H1 (cell line): ENCODE results near the gene EXOSC10. TPM values are rescaled to one million over a fixed set of nuclear protein-coding genes. Genes with fewer than 3 reads are reported as not detected.

Experiments used
- CTCF ChIA-PET: fragments of 300-600 bp; sonication (Branson Sonifier 250); formaldehyde crosslinking; loops from one replicate; lab custom pipeline; 2021; ENCODE audit not compliant: partially characterized antibody; lab: Charles Lee
- POLR2A ChIA-PET: fragments of 300-600 bp; sonication (Branson Sonifier 250); formaldehyde crosslinking; loops from one replicate; lab custom pipeline; 2021; ENCODE audit warnings: inconsistent platforms; ENCODE audit not compliant: partially characterized antibody; lab: Charles Lee
- DNase-seq, 2 experiments: peaks; one replicate each; pipeline versions ENCODE4 v3.0.0 to v3.0.0-alpha.2; 2010 to 2022; ENCODE audit warnings: low spot score in 2 of 2, low read depth in 1 of 2, mixed read lengths in 1 of 2
- FAIRE-seq: peaks from 2 replicates; lab custom pipeline; 2011; peaks lifted over from hg19 to GRCh38; lab: Jason Lieb, UNC
- H2AFZ ChIP-seq: 2 replicates; pipeline ENCODE4 v1.8.1; 2012; ENCODE audit warnings: low read length, inconsistent platforms
- H2AK5ac ChIP-seq: 2 replicates; pipeline ENCODE4 v1.6.1; 2013; ENCODE audit warnings: low read depth, low read length
- H2BK120ac ChIP-seq: replicated peaks from 2 replicates; pipeline ENCODE3; 2013; ENCODE audit warnings: low read depth, low read length, inconsistent platforms
- H2BK12ac ChIP-seq: 2 replicates; pipeline ENCODE4 v1.6.1; 2013; ENCODE audit warnings: low read depth, low read length
- H2BK15ac ChIP-seq: 2 replicates; pipeline ENCODE4 v1.6.1; 2013; ENCODE audit warnings: low read length
- H2BK20ac ChIP-seq: 2 replicates; pipeline ENCODE4 v1.6.1; 2013; ENCODE audit warnings: low read length
- H2BK5ac ChIP-seq: 2 replicates; pipeline ENCODE4 v1.6.1; 2013; ENCODE audit warnings: low read depth, low read length
- H3K14ac ChIP-seq: 2 replicates; pipeline ENCODE4 v1.6.1; 2013; ENCODE audit warnings: inconsistent platforms; ENCODE audit not compliant: insufficient read length
- H3K18ac ChIP-seq: 2 replicates; pipeline ENCODE4 v1.6.1; 2013; ENCODE audit warnings: low read length; ENCODE audit errors: extremely low read depth
- H3K23ac ChIP-seq: 2 replicates; pipeline ENCODE4 v1.6.1; 2013; ENCODE audit warnings: inconsistent platforms; ENCODE audit not compliant: insufficient read length
- H3K23me2 ChIP-seq: 2 replicates; pipeline ENCODE4 v1.6.1; 2013; ENCODE audit warnings: low read depth, low read length
- H3K27ac ChIP-seq: 2 replicates; pipeline ENCODE4 v1.6.1; 2011; ENCODE audit warnings: low read depth, low read length, inconsistent platforms
- H3K27me3 ChIP-seq, 4 experiments: replicated peaks in 1 of 4; 1 replicate in 1 of 4; 2 replicates in 3 of 4; pipeline versions ENCODE4 v1.6.1 to v1.8.1; 2011 to 2013; ENCODE audit warnings: low read length in 3 of 4, mild to moderate bottlenecking in 3 of 4, inconsistent platforms in 2 of 4, mixed read lengths in 2 of 4, moderate library complexity in 1 of 4; ENCODE audit not compliant: control insufficient read depth in 3 of 4, insufficient read depth in 3 of 4; ENCODE audit errors: extremely low read depth in 1 of 4
- H3K36me3 ChIP-seq, 4 experiments: 2 replicates each; pipeline versions ENCODE4 v1.6.1 to v1.8.1; 2011 to 2013; ENCODE audit warnings: mild to moderate bottlenecking in 4 of 4, low read length in 3 of 4, moderate library complexity in 2 of 4, control low read depth in 1 of 4, inconsistent platforms in 1 of 4; ENCODE audit not compliant: insufficient read depth in 4 of 4, control insufficient read depth in 2 of 4
- H3K4ac ChIP-seq: replicated peaks from 2 replicates; pipeline ENCODE3; 2013; ENCODE audit warnings: low read length, low read depth, mixed read lengths, inconsistent platforms; ENCODE audit not compliant: insufficient read length
- H3K4me1 ChIP-seq, 4 experiments: replicated peaks in 1 of 4; 1 replicate in 1 of 4; 2 replicates in 3 of 4; pipeline versions ENCODE4 v1.6.1 to v1.8.1; 2011 to 2013; ENCODE audit warnings: low read length in 3 of 4, inconsistent platforms in 2 of 4, mixed read lengths in 1 of 4; ENCODE audit not compliant: insufficient read depth in 4 of 4, control insufficient read depth in 3 of 4
- H3K4me2 ChIP-seq, 2 experiments: 2 replicates each; pipeline versions ENCODE4 v1.6.1 to v1.8.1; 2011 to 2013; ENCODE audit warnings: low read depth in 2 of 2, low read length in 2 of 2, control low read depth in 1 of 2, inconsistent platforms in 1 of 2, mild to moderate bottlenecking in 1 of 2; ENCODE audit not compliant: insufficient read depth in 1 of 2
- H3K4me3 ChIP-seq, 4 experiments: fragments of 200-600, 300-600 bp in 1 of 4; sonication (generic), shearing (Covaris generic), sonication (Bioruptor Twin) in 1 of 4; 2 replicates each; pipeline versions ENCODE4 v1.5.1 to v1.8.1; 2011 to 2016; ENCODE audit warnings: low read length in 4 of 4, low read depth in 3 of 4, control low read depth in 2 of 4, inconsistent platforms in 2 of 4, mild to moderate bottlenecking in 2 of 4, mixed read lengths in 1 of 4, moderate library complexity in 1 of 4; ENCODE audit not compliant: insufficient read depth in 2 of 4; ENCODE audit errors: extremely low read depth in 1 of 4
- H3K56ac ChIP-seq: replicated peaks from 2 replicates; pipeline ENCODE3; 2013; ENCODE audit warnings: low read depth, mild to moderate bottlenecking, mixed read lengths, low read length, inconsistent platforms; ENCODE audit not compliant: insufficient read length
- H3K79me1 ChIP-seq: 2 replicates; pipeline ENCODE4 v1.6.1; 2013; ENCODE audit warnings: low read depth, low read length, control low read depth
- H3K79me2 ChIP-seq, 2 experiments: 2 replicates each; pipeline versions ENCODE4 v1.6.1 to v1.8.1; 2012 to 2013; ENCODE audit warnings: low read length in 2 of 2, mild to moderate bottlenecking in 2 of 2, inconsistent platforms in 1 of 2; ENCODE audit not compliant: insufficient read depth in 2 of 2, control insufficient read depth in 1 of 2
- H3K9ac ChIP-seq, 4 experiments: replicated peaks in 1 of 4; 1 replicate in 1 of 4; 2 replicates in 3 of 4; pipeline versions ENCODE4 v1.6.1 to v1.8.1; 2011 to 2013; ENCODE audit warnings: low read depth in 3 of 4, low read length in 3 of 4, control low read depth in 2 of 4, mild to moderate bottlenecking in 2 of 4, moderate library complexity in 2 of 4, inconsistent platforms in 1 of 4; ENCODE audit errors: extremely low read depth in 1 of 4
- H3K9me3 ChIP-seq, 2 experiments: 2 replicates each; pipeline versions ENCODE4 v1.6.1 to v1.8.1; 2012 to 2013; ENCODE audit warnings: mild to moderate bottlenecking in 2 of 2, moderate library complexity in 2 of 2, control low read depth in 1 of 2, inconsistent platforms in 1 of 2, low read depth in 1 of 2, low read length in 1 of 2, mixed read lengths in 1 of 2; ENCODE audit not compliant: insufficient read depth in 2 of 2
- H4K20me1 ChIP-seq, 2 experiments: replicated peaks in 1 of 2; 2 replicates each; pipeline versions ENCODE3 to v1.8.1; 2011 to 2013; ENCODE audit warnings: inconsistent platforms in 2 of 2, low read length in 2 of 2, mild to moderate bottlenecking in 1 of 2; ENCODE audit not compliant: insufficient read depth in 2 of 2, control insufficient read depth in 1 of 2
- H4K5ac ChIP-seq: 2 replicates; pipeline ENCODE4 v1.6.1; 2013; ENCODE audit warnings: low read length, low read depth, mixed read lengths, inconsistent platforms; ENCODE audit not compliant: insufficient read length
- H4K8ac ChIP-seq: 2 replicates; pipeline ENCODE4 v1.8.0; 2013; ENCODE audit warnings: mild to moderate bottlenecking, moderate library complexity, low read length, inconsistent platforms; ENCODE audit not compliant: insufficient read depth; ENCODE audit errors: extremely low read depth
- H4K91ac ChIP-seq: replicated peaks from 2 replicates; pipeline ENCODE3; 2013; ENCODE audit warnings: low read length, mixed read lengths, inconsistent platforms; ENCODE audit not compliant: insufficient read length
- BACH1 ChIP-seq: IDR thresholded peaks from 2 replicates; pipeline ENCODE4 v1.6.1; 2012; ENCODE audit warnings: low read length, improper control_type of control experiment
- WGBS, 2 experiments: shearing (Covaris generic) in 1 of 2; methylation state at CpG; one replicate each; pipeline versions ENCODE4 v1.1.6 to v1.1.7; 2013 to 2015; ENCODE audit warnings: low lambda C conversion rate in 2 of 2, mixed read lengths in 2 of 2, inconsistent platforms in 1 of 2, low coverage in 1 of 2, missing lambda C conversion rate in 1 of 2; ENCODE audit not compliant: insufficient replicate concordance in 2 of 2, insufficient coverage in 1 of 2, insufficient read length in 1 of 2; ENCODE audit errors: extremely low coverage in 1 of 2, missing lambda C conversion rate in 1 of 2; 5-methylcytosine and 5-hydroxymethylcytosine counted together
- polyA plus RNA-seq, 7 experiments: library from polyadenylated mRNA; depleted of rRNA in 3 of 7; stranded (reverse) in 5 of 7; unstranded in 2 of 7; fragments of >200 nt in 5 of 7; fragments of 200-250 nt in 2 of 7; gene quantifications; 1 replicate in 5 of 7; 2 replicates in 1 of 7; 4 replicates in 1 of 7; pipeline versions ENCODE4 v1.2.1 to v1.2.3, GENCODE V29; 2011 to 2013; ENCODE audit warnings: missing spikeins in 2 of 7, mixed read lengths in 2 of 7
- total RNA-seq: library from RNA; stranded (reverse); fragmentation: NEBNext Ultra II Directional; extraction: Animal tissue kit (Norgen Biotek cat#: 25700); gene quantifications from 2 replicates; pipeline ENCODE4 v1.2.1, GENCODE V29; 2021
- TF ChIP-seq, protein P1 (sequence below): IDR thresholded peaks from 2 replicates; pipeline ENCODE4 v1.6.1; 2012; ENCODE audit warnings: inconsistent platforms

The EXOSC10 gene
- total and polyA plus RNA-seq, 2 of the 8 experiments (the other 6 are each of a cell fraction or from before 2014, with no cell fraction given), result 57.9 to 86.1 TPM

DNA sequence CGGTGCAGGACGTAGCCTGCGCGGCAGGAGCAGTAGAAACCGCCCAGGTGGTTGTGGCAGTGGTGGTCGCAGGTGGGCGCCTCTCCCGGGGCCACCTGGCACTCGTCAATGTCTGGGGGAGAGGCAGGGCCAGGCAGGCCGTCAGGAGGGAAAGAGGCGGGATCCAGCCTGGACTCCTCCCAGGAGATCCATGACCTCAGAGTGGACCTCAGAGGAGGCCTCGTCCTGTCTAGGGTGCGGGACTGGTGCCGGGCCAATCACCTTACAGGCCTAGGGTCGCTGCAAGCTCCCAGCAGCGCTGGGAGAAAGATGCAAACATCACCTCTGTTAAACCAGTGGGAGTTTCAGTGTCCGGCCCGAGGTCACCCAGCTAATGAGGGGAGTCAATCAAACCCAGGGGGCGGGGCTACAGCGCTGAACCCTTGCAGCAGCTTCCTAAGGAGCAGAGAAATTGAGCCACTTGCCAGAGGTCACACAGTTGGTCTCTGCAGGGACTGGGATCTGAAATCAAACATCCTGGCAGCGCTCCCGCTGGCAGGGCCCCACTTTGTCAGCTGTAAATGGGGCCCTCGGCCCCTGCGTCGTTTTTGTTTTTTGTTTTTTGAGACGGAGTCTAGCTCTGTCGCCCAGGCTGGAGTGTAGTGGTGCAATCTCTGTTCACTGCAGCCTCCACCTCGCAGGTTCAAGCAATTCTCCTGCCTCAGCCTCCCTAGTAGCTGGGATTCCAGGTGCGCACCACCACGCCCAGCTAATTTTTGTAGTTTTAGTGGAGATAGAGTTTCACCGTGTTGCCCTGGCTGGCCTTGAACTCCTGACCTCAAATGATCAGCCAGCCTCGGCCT is 54.0 kb downstream of the EXOSC10 start:
- Histone ChIP-seq H3K27me3 (no peaks in the 10 kb centered on the region), H3K23ac (no peak overlapping the region), H3K4me2 (peak overlapping the region; percentile 42 to 50; a peak in 3 of 4 replicates), H3K56ac (no peak overlapping the region), H3K4me1 (peaks cover 0 to 10% (median 1%) of the 10 kb centered on the region in 4 experiments; a peak in 4 of 7 replicates), H4K8ac (0 out of 2 replicates have a peak overlapping the region, but pooled peaks have one; percentile 52), H3K23me2 (peaks cover 19% of the 10 kb centered on the region; the same call in 1 of the 2 replicates), H2BK120ac (no peak overlapping the region), H4K5ac (no peak overlapping the region), H3K27ac (no peak overlapping the region), H3K18ac (no peak overlapping the region; the same call in 1 of the 2 replicates), H3K4ac (no peak overlapping the region), H2BK5ac (0 out of 2 replicates have a peak overlapping the region, but pooled peaks have one; percentile 16), H3K36me3 (no peaks in the 10 kb centered on the region), H3K4me3 (peak overlapping the region in 1 of 4 experiments; percentile 40; a peak in 2 of 8 replicates), H2AK5ac (no peak overlapping the region), H3K79me1 (no peaks in the 10 kb centered on the region), H2AFZ (peak overlapping the region; percentile 71; the same call in 1 of the 2 replicates), H2BK15ac (no peak overlapping the region), H2BK20ac (no peak overlapping the region), H3K9me3 (no peaks in the 10 kb centered on the region), H3K79me2 (no peaks in the 10 kb centered on the region), H2BK12ac (no peak overlapping the region), H3K9ac (no peak overlapping the region), H3K14ac (no peak overlapping the region)
- FAIRE-seq (no peak), DNase-seq (peak in 1 of 2 experiments; percentile 88)
- 65% methylated on average over 32 of the region's 32 CpGs; no CpG with 5 or more reads in 1 of the 2 experiments for WGBS, 2 experiments
- POLR2A ChIA-PET, result interaction anchor here (0.8 to 2.6 kb wide), 7 partner anchors 9 to 172 kb away, joined by 3 to 9 read pairs (median 3); partner anchors contain the start of gene TARDBP
- TF ChIP-seq BACH1, result no peak
- TF ChIP-seq, protein P1, sequence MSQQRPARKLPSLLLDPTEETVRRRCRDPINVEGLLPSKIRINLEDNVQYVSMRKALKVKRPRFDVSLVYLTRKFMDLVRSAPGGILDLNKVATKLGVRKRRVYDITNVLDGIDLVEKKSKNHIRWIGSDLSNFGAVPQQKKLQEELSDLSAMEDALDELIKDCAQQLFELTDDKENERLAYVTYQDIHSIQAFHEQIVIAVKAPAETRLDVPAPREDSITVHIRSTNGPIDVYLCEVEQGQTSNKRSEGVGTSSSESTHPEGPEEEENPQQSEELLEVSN, result peak; percentile 41; the same call in 1 of the 2 replicates
- TF ChIP-seq, all 59 proteins: peak for 1
- H4K20me1 ChIP-seq, result peaks cover 0 to 8% of the 10 kb centered on the region in 2 experiments
- CTCF ChIA-PET, result interaction anchor here (0.7 to 14.5 kb wide), 3 partner anchors 8 to 70 kb away, joined by 3 to 168 read pairs (median 7); no protein-coding TSS in a partner anchor
- no peak overlapping the region for H4K91ac ChIP-seq
